Cerebellar cortex (tissue), 1 donor: ENCODE measurements around the gene SNAP91.
"Not testable (repeated sequence)": the region's sequence is repeated elsewhere in the genome, so short reads cannot be mapped to it uniquely, and the experiment has no call there.

Experiments used
- DNase-seq: peaks from one replicate; pipeline ENCODE4 v3.0.0-alpha.2; 2015; ENCODE audit warnings: low spot score

SNAP91 gene

DNA sequence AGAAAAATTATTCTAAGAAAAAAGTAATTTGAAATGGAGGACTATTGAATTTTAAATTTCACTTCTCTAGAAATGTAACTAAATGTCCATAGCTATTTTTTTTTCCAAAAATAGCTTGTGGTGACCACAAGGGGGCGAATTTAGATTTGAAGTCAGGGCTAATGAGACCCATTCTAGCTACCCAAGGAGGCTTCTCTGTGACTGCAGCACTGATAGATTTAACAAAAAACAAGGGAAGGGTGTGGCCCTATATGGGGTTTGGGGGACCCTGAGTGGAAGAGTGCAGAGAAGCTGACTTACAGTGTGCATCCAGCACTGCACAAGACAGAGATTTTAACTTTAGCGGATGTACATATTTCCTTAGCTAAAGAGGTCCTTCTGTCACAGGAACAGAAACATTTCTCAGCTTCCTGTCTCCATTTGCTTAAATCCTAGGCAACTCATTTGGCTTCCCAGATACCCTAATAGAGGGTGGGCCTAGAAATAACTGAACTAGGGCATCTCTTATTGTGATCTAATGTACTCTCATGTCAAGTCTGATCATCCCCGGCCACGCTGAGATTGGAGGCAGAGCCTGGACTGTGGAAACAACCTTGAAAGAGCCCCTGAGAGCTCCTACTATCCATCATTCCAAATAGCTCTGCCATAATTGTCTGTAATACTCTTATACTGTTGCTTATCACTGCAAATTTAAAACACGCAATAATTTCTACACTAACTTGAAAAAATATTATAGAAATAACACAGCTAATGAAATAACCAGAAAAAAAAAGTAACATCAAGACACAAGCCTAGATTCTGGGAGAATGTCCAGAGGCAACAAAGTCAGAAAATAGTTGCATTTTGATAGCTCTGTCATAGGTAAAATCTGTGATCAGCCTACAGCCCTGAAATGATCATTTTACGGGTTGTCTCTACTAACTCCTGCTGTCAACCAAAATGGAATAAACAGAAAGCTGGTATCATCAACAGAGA lies 93.6 kb downstream of the SNAP91 start:
- DNase-seq, result peak; percentile 64

DNA sequence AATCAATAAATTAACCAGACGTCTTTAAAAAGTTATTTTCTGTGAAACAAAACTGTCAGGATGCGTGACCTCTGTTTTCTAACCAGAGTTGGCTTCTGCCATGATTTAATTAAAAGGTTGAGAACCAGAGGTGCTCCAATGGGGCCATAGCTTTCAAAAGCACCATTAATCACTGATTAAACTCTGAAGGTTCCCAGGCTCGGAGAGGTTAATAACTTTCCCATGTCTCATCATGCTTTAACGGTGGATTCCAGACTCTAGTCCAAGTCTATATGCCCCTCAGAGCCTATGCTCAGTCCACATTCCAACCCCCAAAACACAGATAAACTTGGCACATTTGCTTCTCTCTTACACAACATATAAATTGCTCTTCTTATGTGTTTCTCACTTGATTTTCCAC lies 95.5 kb downstream of the SNAP91 start:
- no peak for DNase-seq

DNA sequence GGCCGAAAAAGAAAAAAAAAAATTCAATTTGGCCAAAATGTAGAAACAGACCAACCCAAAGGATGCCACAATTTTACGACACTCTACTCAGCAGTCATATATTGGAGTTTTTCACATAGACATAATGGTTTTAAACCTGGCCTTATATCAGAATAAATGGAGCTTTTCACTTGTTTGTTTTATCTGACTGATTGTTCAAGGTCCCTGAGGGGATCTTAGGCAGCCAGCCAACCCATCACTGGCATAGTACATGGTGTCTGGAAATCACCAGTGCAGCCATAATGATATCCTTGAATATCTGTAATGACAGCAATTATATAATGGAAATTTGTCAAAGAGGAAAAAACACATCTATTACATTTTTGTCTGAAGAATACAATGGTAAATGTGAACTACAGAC lies 99.7 kb downstream of the SNAP91 start:
- no peak for DNase-seq

DNA sequence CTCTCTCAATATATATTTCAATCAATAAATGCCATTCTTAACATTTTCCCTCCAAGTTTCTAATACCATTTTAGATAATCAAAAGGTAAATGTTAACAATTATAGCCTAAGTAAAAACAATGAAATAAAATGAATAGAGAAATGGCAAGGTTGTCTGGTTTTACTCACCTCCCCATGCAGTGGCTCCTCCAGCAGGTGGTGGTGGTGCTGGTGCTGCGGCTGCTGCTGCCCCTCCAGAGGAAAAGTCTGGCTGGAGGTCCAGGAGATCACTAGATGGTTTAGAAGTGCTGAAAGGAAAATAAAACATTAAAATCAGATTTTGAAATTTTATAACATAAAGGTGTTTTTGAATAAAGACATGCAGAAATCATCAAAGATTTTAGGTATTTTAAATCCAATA lies 103.4 kb downstream of the SNAP91 start:
- no peak for DNase-seq

DNA sequence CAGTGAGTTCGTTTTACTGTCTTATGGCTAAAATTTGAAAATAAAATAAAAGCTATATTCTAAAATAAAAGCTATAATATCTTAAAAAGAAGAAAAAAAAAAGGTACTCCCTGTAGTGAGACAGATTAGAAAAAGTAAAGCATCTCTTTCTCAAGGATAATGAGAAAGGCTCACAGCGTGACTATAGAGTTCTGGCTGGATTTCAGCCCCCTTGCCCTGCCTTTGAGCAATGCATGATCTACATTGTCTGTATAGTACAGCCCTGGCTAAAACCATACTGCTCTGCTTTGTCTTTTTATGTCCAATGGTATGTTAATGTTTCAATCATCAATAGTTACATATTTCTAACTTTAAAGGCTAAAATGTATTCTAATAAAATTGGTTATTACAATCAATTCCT lies 105.3 kb downstream of the SNAP91 start:
- DNase-seq, result peak; percentile 51

DNA sequence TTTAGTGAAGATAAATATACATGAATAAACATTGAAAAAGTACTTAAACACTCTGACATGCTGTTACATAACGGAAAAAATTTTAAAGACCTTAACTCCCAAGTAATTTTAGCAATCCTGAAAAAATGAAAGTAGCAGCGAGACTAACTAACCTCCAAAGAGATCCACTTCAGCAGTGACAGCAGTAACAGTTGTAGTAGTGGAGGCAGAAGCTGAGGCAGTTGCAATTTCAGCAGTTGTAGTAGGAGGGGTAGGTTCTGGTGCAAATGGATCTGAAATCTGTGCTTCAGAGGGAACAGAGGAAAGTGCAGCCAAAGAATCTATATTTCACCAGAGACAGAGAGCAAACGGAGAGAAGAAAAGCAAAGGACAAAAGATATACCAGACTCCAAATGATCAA lies 107.8 kb downstream of the SNAP91 start:
- no peak for DNase-seq

DNA sequence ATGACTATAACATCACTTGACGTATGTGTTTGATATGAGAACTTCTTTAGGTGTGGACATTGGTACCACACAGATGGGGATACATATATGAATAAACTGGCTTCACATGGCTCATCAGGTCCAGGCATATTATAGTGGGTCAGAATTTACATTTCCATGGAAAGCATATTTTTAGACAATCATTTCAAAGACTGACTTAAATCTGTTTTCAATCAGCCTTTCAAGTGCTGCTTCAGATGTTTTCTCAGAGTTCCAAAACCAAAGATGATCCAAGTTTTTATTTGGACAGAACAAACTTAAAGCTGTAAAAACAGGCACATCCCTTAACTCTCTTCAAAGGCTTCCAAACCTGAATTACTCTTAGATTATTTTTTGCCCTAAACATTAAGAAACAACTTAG lies 108.4 kb downstream of the SNAP91 start:
- DNase-seq, result no peak

DNA sequence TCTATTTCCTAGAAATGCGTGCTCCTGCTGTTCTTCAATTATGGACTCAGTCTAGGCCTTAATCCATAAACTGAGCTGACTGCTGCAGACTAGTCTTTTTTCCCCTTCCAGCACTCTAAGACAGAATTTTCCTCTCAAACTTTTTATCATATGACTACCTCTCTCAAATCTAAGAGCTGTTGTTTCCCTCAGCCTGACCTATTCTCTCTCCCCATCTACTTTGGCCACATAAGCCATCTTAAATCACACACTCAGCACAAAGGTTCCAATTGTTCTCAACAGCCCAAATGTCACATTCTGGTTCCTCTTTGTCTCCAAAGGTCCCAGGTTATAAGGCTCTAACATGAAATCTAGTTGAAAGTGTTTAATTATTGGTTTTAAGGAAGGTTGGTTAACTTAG lies 111.4 kb downstream of the SNAP91 start:
- DNase-seq, result no peak

DNA sequence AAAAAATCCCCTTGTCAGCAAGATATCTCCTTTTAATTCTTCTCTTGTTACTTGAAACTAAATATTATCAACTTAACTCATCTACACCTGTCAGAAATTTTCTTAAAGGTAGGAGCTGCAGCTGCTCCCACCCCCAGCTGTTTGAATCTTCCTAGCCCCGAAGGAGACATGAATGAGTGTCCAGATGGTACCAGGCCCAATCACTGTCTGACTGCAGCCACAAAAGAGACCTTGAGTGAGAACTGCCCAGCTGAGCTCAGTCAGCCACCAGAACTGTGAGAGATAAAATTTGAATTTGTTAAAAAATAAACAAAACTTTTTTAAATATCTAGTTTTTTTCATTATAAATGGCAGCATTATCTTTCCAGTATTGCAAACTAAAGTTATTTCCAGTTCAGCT lies 111.8 kb downstream of the SNAP91 start:
- DNase-seq, result no peak

DNA sequence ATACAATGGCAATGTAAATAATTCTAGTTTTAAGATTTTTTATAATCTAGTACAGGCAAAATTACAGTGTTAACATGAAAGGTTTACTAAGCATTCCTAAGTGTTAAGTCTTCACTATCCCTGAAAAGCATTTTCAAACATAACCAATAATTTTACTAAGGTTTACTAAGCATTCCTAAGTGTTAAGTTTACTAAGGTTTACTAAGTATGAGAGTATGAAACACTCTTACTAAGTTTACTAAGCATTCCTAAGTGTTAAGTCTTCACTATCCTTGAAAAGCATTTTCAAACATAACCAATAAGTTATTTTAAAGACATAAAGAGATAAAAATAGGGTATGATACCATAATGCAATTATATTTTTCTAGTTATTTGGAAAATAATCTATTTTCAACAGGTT lies 114.0 kb downstream of the SNAP91 start:
- DNase-seq, result no peak

DNA sequence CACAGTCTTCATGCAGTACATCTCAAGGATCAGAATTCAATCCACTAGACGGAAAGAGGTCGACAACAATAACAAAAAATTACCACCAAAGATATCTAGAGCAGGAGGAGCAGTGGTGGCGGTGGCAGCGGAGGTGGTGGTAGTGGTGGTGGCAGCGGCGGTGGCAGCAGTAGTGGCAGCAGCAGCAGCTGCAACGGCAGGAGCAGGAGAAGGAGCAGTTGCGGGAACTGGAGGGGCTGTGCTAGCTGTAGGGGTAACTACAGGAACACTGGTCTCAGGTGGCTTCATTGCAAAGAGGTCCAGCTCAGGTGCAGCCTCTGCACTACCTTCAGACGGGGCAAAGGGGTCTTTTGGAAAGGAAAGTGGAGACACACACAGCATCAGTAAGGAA lies 115.5 kb downstream of the SNAP91 start:
- DNase-seq, result no peak

DNA sequence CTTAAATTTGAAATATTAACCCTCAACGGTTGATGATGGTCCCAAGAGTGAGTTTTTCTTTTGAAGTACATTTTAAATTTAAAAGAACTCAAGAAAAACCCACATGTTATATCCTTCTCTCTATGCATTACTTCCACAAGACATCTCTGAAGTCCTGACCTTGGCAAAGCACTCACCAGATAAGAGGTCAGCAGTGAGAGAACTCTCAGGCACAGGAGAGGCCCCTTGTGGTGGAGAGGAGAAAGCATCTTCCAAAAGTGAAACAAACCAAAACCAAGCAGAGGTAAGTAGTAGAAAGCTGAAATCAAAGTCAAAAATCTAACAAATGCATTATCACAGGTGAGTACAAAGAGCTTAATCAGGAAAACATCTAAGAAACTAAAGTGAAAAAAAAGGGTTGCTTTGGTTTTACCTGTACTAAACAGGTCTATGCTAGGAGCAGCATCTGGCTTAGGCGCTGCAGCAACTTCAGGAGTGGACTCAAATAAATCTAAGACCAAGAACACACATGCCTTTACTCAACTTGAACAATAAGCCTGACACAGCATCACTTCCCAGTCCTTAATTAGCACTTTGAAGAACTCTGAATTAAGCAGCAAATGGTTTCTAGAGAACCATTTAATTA lies 116.0 kb downstream of the SNAP91 start:
- DNase-seq, result no peak

DNA sequence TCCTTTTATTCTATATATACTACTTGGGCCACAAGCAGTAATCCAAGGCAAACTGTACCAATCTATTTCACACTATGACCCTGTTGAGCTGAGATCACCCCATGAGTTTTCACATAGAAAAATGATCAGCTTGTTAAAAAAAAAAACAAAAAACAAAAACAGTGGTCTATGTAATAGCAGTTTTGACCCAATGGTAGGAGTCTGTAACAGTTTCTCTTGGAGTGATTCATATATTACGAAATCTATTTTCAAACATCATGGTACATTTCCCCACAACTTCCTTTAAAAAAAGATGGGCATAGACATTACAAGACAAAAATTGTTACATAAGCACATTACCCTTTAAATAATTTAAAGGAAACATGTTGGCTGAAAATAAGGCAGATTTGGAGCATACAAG lies 118.5 kb downstream of the SNAP91 start:
- DNase-seq, result no peak

DNA sequence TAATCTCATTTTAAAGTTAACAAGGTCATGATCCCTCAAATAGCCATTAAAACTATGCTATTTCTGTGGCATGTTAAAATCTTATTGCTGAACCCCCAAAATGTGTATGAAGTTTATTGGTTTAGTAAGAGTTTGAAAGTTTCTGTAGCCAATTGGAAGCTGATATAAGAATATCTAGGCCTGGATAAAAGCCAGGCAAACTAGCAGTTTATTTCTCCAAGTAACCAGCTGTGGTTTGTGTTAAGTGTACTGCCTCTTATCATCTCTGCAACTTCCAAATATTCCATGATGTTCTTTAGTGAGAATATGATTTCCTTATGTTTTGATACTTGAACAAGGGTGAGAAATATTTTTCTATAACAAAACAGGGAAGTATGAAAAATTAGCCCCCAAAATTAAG lies 119.8 kb downstream of the SNAP91 start:
- no peak for DNase-seq

DNA sequence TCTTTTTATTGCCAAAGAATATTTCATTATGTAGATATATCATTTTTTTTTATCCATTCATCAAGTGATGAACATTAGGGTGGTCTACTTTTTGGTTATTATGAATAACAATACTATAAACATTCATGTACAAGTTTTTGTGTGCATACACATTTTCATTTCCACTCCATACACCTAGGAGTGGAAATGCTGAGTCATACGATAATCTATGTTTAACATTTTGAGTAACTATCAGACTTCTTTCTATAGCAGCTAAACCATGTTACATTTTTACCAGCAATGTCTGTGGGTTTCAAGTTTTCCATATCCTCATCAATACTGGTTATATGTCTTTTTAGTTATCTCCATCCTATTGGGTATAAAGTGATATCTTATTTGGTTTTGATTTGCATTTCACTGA lies 130.8 kb downstream of the SNAP91 start:
- no peak for DNase-seq

DNA sequence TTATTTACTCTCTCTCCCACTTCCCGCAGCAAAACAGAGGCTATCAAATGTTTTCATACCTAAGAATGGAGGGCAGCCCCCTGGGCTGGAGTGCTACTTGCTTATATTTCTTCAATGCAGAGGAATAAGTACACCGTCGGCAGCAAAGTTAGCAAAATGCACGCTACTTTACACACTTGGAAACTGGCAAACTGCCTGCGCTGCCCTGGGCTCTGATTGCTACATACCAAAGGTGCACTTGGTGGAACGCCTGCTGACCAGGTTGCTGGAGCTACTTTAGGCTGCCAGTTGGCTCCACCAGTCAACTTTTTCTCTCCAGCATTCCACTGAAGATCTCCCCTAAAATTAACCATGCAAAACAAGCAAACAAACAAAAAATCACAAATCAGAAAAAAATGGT lies 134.1 kb downstream of the SNAP91 start:
- no peak for DNase-seq

DNA sequence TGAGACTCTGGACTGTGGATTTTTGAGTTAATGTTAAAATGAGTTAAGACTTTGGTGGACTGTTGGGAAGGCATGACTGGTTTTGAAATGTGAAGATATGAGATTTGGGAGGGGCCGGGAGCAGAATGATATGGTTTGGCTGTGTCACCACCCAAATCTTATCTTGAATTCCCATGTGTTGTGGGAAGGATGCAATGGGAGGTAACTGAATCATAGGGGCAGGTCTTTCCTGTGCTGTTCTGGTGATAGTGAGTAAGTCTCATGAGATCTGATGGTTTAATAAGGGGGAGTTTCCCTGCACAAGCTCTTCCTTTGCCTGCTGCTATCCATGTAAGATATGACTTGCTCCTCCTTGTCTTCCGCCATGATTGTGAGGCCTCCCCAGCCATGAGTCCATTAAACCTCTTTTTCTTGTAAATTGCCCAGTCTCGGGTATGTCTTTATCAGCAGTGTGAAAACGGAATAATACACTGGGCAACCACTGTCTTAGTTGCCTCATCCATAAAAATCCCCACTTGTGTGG lies 137.2 kb downstream of the SNAP91 start:
- DNase-seq, result not testable (repeated sequence)

DNA sequence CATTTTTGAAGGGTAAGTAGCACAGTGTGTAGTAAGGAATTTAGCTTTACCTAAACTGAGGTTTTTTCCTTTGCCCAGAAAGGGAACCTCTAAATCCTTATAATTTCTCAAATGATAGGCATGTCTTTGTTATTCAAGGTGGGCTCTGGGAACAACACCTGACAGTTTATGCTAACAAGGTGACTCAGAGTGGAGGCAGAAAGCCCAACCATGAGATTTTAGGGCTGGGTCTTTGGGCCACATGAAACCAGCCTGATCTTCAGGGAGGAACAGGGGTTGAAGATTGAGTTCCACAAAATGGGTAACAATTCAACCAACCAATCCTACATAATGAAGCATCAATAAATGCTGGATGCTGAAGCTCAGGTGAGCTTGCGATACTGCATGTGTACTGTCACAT lies 149.9 kb downstream of the SNAP91 start:
- no peak for DNase-seq

DNA sequence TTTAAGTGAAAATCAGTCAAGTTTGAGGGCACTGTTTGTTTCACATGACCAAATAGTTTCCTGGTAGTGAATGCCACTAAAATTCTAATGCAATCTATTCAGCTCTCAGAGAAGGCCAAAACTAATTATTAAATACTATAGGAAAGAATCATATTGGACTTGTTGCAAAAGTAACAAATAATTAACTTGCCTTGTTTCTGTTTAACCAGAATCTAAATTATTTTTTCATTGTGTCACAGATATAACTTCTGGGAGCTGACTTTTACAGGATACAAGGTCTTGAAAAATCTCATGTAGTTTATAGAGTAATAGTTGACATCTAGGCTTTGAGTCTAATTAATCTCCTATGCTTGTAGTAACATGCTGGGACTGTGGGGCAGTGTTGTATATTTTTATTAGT lies 152.0 kb downstream of the SNAP91 start:
- no peak for DNase-seq

DNA sequence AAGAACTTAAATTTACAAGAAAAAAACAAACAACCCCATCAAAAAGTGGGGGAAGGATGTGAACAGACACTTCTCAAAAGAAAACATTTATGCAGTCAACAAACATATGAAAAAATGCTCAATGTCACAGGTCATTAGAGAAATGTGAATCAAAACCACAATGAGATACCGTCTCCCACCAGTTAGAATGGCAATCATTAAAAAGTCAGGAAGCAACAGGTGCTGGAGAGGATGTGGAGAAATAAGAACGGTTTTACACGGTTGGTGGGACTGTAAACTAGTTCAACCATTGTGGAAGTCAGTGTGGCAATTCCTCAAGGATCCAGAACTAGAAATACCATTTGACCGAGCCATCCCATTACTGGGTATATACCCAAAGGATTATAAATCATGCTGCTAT lies 157.2 kb downstream of the SNAP91 start:
- DNase-seq, result not testable (repeated sequence)

DNA sequence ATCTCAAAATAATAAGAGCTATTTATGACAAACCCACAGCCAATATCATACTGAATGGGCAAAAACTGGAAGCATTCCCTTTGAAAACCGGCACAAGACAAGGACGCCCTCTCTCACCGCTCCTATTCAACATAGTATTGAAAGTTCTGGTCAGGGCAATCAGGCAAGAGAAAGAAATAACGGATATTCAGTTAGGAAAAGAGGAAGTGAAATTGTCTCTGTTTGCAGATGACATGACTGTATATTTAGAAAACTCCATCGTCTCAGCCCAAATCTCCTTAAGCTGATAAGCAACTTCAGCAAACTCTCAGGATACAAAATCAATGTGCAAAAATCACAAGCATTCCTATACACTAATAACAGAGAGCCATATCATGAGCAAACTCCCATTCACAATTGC lies 158.4 kb downstream of the SNAP91 start:
- DNase-seq, result not testable (repeated sequence)

DNA sequence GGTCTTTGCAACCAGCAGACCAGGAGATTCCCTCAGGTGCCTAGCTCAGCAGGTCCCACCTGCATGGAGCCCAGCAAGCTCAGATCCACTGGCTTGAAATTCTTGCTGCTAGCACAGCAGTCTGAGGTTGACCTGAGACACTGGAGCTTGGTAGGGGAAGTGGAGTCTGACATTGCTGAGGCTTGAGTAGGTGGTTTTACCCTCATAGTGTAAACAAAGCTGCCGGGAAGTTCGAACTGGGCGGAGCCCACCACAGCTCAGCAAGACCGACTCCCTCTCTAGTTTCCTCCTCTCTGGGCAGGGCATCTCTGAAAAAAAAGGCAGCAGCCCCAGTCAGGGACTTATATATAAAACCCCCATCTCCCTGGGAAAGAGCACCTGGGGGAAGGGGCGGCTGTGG lies 162.3 kb downstream of the SNAP91 start:
- DNase-seq, result no peak

DNA sequence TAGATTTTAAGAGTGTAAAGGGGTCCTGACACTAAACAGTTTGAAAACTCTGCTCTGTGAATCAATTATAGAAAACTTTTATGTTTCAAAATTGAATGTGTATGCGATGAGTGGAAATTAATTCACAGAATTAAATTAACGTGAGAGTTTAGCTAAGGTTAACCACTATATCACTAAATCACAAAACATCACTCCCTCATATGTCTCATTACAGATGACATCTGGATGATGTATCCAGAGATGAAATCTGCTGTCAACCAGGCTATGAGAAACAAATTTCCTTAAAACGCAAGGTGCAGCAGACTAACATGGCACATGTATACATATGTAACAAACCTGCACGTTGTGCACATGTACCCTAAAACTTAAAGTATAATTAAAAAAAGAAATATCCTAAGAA lies 169.2 kb downstream of the SNAP91 start:
- no peak for DNase-seq
